Activated CD8-positive, alpha-beta T cell treated with anti-CD3 and anti-CD28 coated beads, Interleukin-2, amount 10 ng/mL, durations not matched to agents 7 days and 5 days (primary cell): ENCODE data around the gene ZNF415. TPM values are rescaled to one million over a fixed set of nuclear protein-coding genes. Genes with fewer than 3 reads are reported as not detected.
"Not testable (repeated sequence)": the region's sequence is repeated elsewhere in the genome, so short reads cannot be mapped to it uniquely, and the experiment has no call there.

Experiments
- ATAC-seq: fragments of 150-1000 bp; cut with Tn5 transposase; one replicate; pipeline ENCODE4 v1.10.0; 2021; ENCODE audit warnings: moderate library complexity
- CTCF ChIA-PET: fragments of 350-600 bp; sonication (Branson Sonifier 250); formaldehyde crosslinking; loops from one replicate; lab custom pipeline; 2021; ENCODE audit warnings: antibody characterized with exemption; lab: Charles Lee
- POLR2A ChIA-PET: fragments of 350-600 bp; sonication (Branson Sonifier 250); formaldehyde crosslinking; loops from one replicate; lab custom pipeline; 2021; ENCODE audit warnings: antibody characterized with exemption; lab: Charles Lee
- DNase-seq: peaks from one replicate; pipeline ENCODE4 v3.0.0-alpha.2; 2020
- H3K27ac Mint-ChIP-seq: one replicate; pipeline ENCODE4 v1.8.0; 2021; ENCODE audit warnings: mild to moderate bottlenecking, mixed read lengths
- H3K27me3 Mint-ChIP-seq: one replicate; pipeline ENCODE4 v1.8.0; 2021; ENCODE audit warnings: low read depth, mixed read lengths
- H3K36me3 Mint-ChIP-seq: one replicate; pipeline ENCODE4 v1.8.0; 2021; ENCODE audit warnings: low read depth, mixed read lengths
- H3K4me1 Mint-ChIP-seq: one replicate; pipeline ENCODE4 v1.8.0; 2021; ENCODE audit warnings: low read depth, mixed read lengths
- H3K4me3 Mint-ChIP-seq: one replicate; pipeline ENCODE4 v1.8.0; 2021; ENCODE audit warnings: mild to moderate bottlenecking, mixed read lengths
- H3K9me3 Mint-ChIP-seq: one replicate; pipeline ENCODE4 v1.8.0; 2022; ENCODE audit warnings: mixed read lengths; ENCODE audit not compliant: insufficient read depth
- total RNA-seq, 2 experiments: library from RNA; stranded (reverse); gene quantifications; one replicate each; pipeline ENCODE4 v1.2.3, GENCODE V29; 2021

The ZNF415 gene
- total RNA-seq, 2 experiments from 2014 or later = 1.4 to 1.9 TPM

DNA sequence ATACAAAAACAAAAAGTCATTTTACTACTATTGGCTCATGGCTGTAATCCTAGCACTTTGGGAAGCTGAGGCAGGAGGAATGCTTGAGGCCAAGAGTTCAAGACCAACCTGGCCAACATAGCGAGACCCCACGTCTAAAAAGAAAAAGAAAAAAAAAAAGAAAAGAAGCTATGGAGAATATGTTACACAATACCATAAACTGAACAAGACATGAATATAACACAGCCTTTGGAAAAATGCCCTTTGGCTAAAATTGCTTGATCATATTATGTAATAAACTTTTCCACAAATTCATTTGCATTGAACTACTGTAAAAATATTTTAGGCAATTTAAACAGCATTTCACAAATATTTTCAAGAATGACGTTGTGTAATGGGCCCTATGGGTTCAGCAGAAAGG lies 3.7 kb upstream of the ZNF415 start:
- no peak overlapping the region for H3K4me3 Mint-ChIP-seq
- peaks cover 4% of the 10 kb centered on the region for H3K27me3 Mint-ChIP-seq
- H3K27ac Mint-ChIP-seq = no peak overlapping the region
- H3K4me1 Mint-ChIP-seq = peaks cover 17% of the 10 kb centered on the region
- H3K36me3 Mint-ChIP-seq = peaks cover 49% of the 10 kb centered on the region
- POLR2A ChIA-PET = no interaction called here
- CTCF ChIA-PET = no interaction called here
- H3K9me3 Mint-ChIP-seq = peaks cover 54% of the 10 kb centered on the region
- DNase-seq (no peak), ATAC-seq (no peak)

GRCh38 chr19:53131727-53132126 lies 983 bp downstream of the ZNF415 start:
- peaks cover 31% of the 10 kb centered on the region for H3K36me3 Mint-ChIP-seq
- H3K27ac Mint-ChIP-seq = peak overlapping the region; percentile 9
- H3K27me3 Mint-ChIP-seq = peaks cover 4% of the 10 kb centered on the region
- CTCF ChIA-PET = no interaction called here
- DNase-seq (no peak), ATAC-seq (no peak)
- peak overlapping the region; percentile 71 for H3K4me3 Mint-ChIP-seq
- POLR2A ChIA-PET = no interaction called here
- H3K4me1 Mint-ChIP-seq = peaks cover 17% of the 10 kb centered on the region
- peaks cover 45% of the 10 kb centered on the region for H3K9me3 Mint-ChIP-seq

- POLR2A ChIA-PET = interaction anchor here (0.7 kb wide), 1 partner anchor 25 kb away, joined by 3 read pairs; no protein-coding TSS in a partner anchor
- no peak overlapping the region for H3K27ac Mint-ChIP-seq
These were observed 1.6 kb downstream of the ZNF415 start for GRCh38 chr19:53131085-53131590.

GRCh38 chr19:53130506-53130905 lies 2.2 kb downstream of the ZNF415 start:
- no peak for ATAC-seq
- Mint-ChIP-seq H3K27me3 (peaks cover 4% of the 10 kb centered on the region), H3K4me1 (peaks cover 17% of the 10 kb centered on the region), H3K9me3 (peaks cover 34% of the 10 kb centered on the region), H3K27ac (no peak overlapping the region), H3K36me3 (peaks cover 34% of the 10 kb centered on the region), H3K4me3 (no peak overlapping the region)
- ChIA-PET CTCF (no interaction called here), POLR2A (interaction anchor here (0.6 kb wide), 1 partner anchor 47 kb away, joined by 3 read pairs; no protein-coding TSS in a partner anchor)
- no peak for DNase-seq

More at GRCh38 chr19:53131085-53131590, 1.6 kb downstream of the ZNF415 start:
- DNase-seq (no peak), ATAC-seq (no peak)
- Mint-ChIP-seq H3K9me3 (peaks cover 39% of the 10 kb centered on the region), H3K36me3 (peaks cover 34% of the 10 kb centered on the region), H3K4me3 (no peak overlapping the region), H3K4me1 (peaks cover 17% of the 10 kb centered on the region), H3K27me3 (peaks cover 4% of the 10 kb centered on the region)
- CTCF ChIA-PET = no interaction called here

GRCh38 chr19:53126733-53127526 lies 5.8 kb downstream of the ZNF415 start:
- H3K27me3 Mint-ChIP-seq, H3K4me1 Mint-ChIP-seq, CTCF ChIA-PET, H3K4me3 Mint-ChIP-seq, ATAC-seq, DNase-seq, POLR2A ChIA-PET, H3K27ac Mint-ChIP-seq: not testable (repeated sequence)
- peaks cover 26% of the 10 kb centered on the region for H3K36me3 Mint-ChIP-seq
- H3K9me3 Mint-ChIP-seq = peaks cover 29% of the 10 kb centered on the region

- no peak for ATAC-seq
- CTCF ChIA-PET = no interaction called here
- no peaks in the 10 kb centered on the region for H3K4me1 Mint-ChIP-seq
- H3K27ac Mint-ChIP-seq = no peak overlapping the region
- H3K36me3 Mint-ChIP-seq = peaks cover 20% of the 10 kb centered on the region
- peaks cover 28% of the 10 kb centered on the region for H3K9me3 Mint-ChIP-seq
- no peaks in the 10 kb centered on the region for H3K27me3 Mint-ChIP-seq
- no peak for DNase-seq
- no peak overlapping the region for H3K4me3 Mint-ChIP-seq
- POLR2A ChIA-PET = no interaction called here
These were observed 9.3 kb downstream of the ZNF415 start for GRCh38 chr19:53123400-53123799.

GRCh38 chr19:53112286-53112685 lies 20.4 kb downstream of the ZNF415 start:
- H3K4me1 Mint-ChIP-seq = no peaks in the 10 kb centered on the region
- H3K27me3 Mint-ChIP-seq = no peaks in the 10 kb centered on the region
- POLR2A ChIA-PET = no interaction called here
- peaks cover 45% of the 10 kb centered on the region for H3K36me3 Mint-ChIP-seq
- ATAC-seq = no peak
- H3K9me3 Mint-ChIP-seq = peaks cover 44% of the 10 kb centered on the region
- CTCF ChIA-PET = no interaction called here
- no peak for DNase-seq
- H3K4me3 Mint-ChIP-seq = no peak overlapping the region
- H3K27ac Mint-ChIP-seq = no peak overlapping the region

- POLR2A ChIA-PET = no interaction called here
- Mint-ChIP-seq H3K36me3 (peaks cover 30% of the 10 kb centered on the region), H3K4me3 (no peak overlapping the region), H3K9me3 (peaks cover 46% of the 10 kb centered on the region), H3K27ac (no peak overlapping the region), H3K27me3 (no peaks in the 10 kb centered on the region), H3K4me1 (no peaks in the 10 kb centered on the region)
- ATAC-seq (no peak), DNase-seq (no peak)
- CTCF ChIA-PET = no interaction called here
These were observed 23.2 kb downstream of the ZNF415 start for GRCh38 chr19:53109527-53109926.

GRCh38 chr19:53103234-53104203 lies 29.2 kb downstream of the ZNF415 start, which contains the start of gene ZNF160:
TSS of gene ZNF160 (minus strand) at chr19:53103422. CDS start at chr19:53086276, 17,146 bp downstream.
- Mint-ChIP-seq H3K27ac (peak within 1 kb of the TSS; percentile 90), H3K4me1 (peaks cover 33% of the 10 kb centered on the region), H3K36me3 (peaks cover 37% of the 10 kb centered on the region), H3K27me3 (no peaks in the 10 kb centered on the region), H3K9me3 (peaks cover 15% of the 10 kb centered on the region), H3K4me3 (peak within 1 kb of the TSS; percentile 87)
- DNase-seq (peak; percentile 100), ATAC-seq (peak; percentile 96)
- ChIA-PET CTCF (interaction anchor here (0.8 kb wide), 1 partner anchor 92 kb away, joined by 3 read pairs; no protein-coding TSS in a partner anchor), POLR2A (no interaction called here)

GRCh38 chr19:53102756-53103233 lies 29.9 kb downstream of the ZNF415 start:
- peaks cover 10% of the 10 kb centered on the region for H3K9me3 Mint-ChIP-seq
- peak overlapping the region; percentile 90 for H3K27ac Mint-ChIP-seq
- ATAC-seq (peak; percentile 30), DNase-seq (peak; percentile 68)
- peaks cover 33% of the 10 kb centered on the region for H3K4me1 Mint-ChIP-seq
- H3K36me3 Mint-ChIP-seq = peaks cover 41% of the 10 kb centered on the region
- no peaks in the 10 kb centered on the region for H3K27me3 Mint-ChIP-seq
- POLR2A ChIA-PET = no interaction called here
- CTCF ChIA-PET = interaction anchor here (0.8 kb wide), 1 partner anchor 93 kb away, joined by 3 read pairs; no protein-coding TSS in a partner anchor
- peak overlapping the region; percentile 87 for H3K4me3 Mint-ChIP-seq

- ChIA-PET POLR2A (interaction anchor here (0.9 to 1.2 kb wide), 2 partner anchors 49 to 139 kb away, joined by 3 read pairs; no protein-coding TSS in a partner anchor), CTCF (interaction anchor here (0.8 kb wide), 1 partner anchor 93 kb away, joined by 3 read pairs; no protein-coding TSS in a partner anchor)
- peaks cover 10% of the 10 kb centered on the region for H3K9me3 Mint-ChIP-seq
- H3K27ac Mint-ChIP-seq = peak overlapping the region; percentile 90
- peak overlapping the region; percentile 87 for H3K4me3 Mint-ChIP-seq
- no peaks in the 10 kb centered on the region for H3K27me3 Mint-ChIP-seq
- H3K36me3 Mint-ChIP-seq = peaks cover 46% of the 10 kb centered on the region
- peaks cover 33% of the 10 kb centered on the region for H3K4me1 Mint-ChIP-seq
- ATAC-seq (no peak), DNase-seq (no peak)
These were observed 30.4 kb downstream of the ZNF415 start for GRCh38 chr19:53102206-53102755.
